GM10248 (cell line): Measurements from ENCODE around the gene HOXA1.
A peak's percentile ranks its signal among the peaks of the same experiment; 100 is the strongest.

Source experiments
- CTCF ChIA-PET: fragments of 300-600 bp; sonication (Branson Sonifier 250); formaldehyde crosslinking; extraction: SDS; loops from one replicate; lab custom pipeline; 2021; ENCODE audit warnings: antibody characterized with exemption; lab: Yijun Ruan, JAX
- POLR2A ChIA-PET: fragments of 350-650 bp; sonication (Branson Sonifier 250); formaldehyde crosslinking; extraction: SDS; loops from one replicate; lab custom pipeline; 2020; ENCODE audit warnings: antibody characterized with exemption; lab: Yijun Ruan, JAX
- DNase-seq: peaks from one replicate; pipeline ENCODE4 v3.0.0; 2012; ENCODE audit errors: extremely low spot score
- TF ChIP-seq, protein P1 (sequence below): IDR thresholded peaks from 2 replicates; pipeline ENCODE4 v1.5.1; 2012; ENCODE audit warnings: mild to moderate bottlenecking, low read depth; ENCODE audit errors: extremely low read depth, missing control alignments, control extremely low read depth

The HOXA1 gene

DNA sequence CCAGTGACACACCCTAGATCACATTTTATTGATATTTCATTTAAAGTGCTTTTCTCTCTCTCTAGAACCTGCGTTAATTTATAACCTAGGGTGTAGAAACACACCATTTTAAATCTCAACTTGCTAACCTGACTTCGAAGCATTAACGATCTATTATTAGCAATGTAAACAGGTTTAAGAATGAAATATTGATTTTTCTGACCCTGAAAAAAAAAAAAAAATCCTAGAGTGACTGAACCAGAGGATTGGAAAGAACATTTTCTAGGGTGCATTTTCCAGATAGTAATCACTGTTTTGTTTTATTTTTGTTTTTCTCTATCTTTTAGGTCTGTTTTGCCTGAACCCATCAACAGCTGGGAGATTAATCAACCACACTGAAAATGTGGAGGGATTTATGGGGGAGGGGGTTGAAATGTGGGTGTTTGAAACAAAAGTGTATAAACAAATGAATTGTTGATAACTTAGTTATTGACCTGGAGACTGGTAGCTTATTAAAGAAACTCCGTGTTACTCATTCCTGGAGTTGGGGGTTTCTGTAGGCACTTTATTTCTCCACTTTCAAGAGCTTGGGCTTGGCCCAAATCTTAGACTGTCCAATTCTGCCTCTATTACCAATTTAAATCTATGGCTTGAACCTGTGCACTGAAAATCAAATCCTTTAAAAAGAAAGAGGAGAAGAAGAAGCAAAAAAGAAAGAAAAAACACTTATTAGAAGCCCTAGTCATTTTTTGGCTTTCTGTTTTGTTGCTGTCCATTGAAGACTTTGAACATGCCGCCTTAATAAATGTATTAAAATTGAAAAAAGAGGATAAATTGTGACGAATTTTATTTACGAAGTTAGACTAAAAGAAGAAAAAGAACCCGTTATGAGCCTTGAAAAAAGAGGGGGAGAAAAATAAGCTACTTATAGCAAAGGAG, 3.9 kb upstream of the HOXA1 start:
- ChIA-PET POLR2A (no interaction called here), CTCF (interaction anchor here (1.4 to 1.7 kb wide), 2 partner anchors 9 to 21 kb away, joined by 3 to 4 read pairs; no protein-coding TSS in a partner anchor)
- TF ChIP-seq, protein P1, sequence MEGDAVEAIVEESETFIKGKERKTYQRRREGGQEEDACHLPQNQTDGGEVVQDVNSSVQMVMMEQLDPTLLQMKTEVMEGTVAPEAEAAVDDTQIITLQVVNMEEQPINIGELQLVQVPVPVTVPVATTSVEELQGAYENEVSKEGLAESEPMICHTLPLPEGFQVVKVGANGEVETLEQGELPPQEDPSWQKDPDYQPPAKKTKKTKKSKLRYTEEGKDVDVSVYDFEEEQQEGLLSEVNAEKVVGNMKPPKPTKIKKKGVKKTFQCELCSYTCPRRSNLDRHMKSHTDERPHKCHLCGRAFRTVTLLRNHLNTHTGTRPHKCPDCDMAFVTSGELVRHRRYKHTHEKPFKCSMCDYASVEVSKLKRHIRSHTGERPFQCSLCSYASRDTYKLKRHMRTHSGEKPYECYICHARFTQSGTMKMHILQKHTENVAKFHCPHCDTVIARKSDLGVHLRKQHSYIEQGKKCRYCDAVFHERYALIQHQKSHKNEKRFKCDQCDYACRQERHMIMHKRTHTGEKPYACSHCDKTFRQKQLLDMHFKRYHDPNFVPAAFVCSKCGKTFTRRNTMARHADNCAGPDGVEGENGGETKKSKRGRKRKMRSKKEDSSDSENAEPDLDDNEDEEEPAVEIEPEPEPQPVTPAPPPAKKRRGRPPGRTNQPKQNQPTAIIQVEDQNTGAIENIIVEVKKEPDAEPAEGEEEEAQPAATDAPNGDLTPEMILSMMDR, result no peak
- DNase-seq, result no peak

DNA sequence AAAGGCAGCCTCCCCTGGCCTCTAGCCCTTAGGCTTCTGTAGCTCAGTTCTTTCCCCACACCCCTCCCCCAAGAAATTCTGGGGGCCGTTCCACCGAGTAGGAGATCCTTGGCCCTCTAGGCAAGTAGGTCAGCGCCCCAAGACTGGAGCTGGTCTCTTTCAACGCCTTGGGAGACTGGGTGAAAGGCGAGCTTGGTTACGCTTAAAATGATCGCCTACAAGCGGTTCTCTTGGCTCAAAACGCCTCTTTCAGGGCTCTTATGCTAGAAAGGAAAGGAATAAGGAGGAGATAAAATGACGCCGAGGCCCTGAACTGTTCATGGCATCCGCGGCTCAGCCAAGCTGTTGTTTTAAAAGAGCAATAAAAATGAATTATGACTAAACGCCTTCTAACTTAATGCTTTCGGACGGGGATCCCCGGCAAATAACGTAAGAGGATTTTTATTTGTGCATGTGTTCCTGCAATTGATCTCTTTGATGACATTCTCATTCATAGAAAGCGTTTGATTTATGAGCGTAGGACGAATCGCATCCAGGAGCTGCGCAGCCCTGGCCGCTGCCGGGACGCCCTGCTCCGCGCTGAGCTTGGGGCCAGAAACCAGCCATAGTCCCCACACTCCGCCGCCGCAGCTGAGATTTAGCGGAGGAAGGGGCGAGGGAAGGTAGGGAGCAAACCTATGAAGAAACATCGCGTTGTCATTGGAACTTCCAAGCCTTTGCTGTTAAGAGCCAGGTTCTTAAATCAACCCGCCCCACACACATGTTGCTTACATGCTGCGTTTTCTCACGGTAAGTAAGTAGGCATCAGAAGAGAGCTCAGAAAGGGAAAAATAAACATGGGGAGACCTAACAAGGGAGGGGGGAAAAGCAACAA, 3.0 kb upstream of the HOXA1 start:
- ChIA-PET POLR2A (no interaction called here), CTCF (interaction anchor here (0.7 to 2.8 kb wide), 7 partner anchors 7 to 52 kb away, joined by 3 to 8 read pairs (median 3); no protein-coding TSS in a partner anchor)
- DNase-seq, result peak; percentile 10
- TF ChIP-seq, protein P1, result no peak

DNA sequence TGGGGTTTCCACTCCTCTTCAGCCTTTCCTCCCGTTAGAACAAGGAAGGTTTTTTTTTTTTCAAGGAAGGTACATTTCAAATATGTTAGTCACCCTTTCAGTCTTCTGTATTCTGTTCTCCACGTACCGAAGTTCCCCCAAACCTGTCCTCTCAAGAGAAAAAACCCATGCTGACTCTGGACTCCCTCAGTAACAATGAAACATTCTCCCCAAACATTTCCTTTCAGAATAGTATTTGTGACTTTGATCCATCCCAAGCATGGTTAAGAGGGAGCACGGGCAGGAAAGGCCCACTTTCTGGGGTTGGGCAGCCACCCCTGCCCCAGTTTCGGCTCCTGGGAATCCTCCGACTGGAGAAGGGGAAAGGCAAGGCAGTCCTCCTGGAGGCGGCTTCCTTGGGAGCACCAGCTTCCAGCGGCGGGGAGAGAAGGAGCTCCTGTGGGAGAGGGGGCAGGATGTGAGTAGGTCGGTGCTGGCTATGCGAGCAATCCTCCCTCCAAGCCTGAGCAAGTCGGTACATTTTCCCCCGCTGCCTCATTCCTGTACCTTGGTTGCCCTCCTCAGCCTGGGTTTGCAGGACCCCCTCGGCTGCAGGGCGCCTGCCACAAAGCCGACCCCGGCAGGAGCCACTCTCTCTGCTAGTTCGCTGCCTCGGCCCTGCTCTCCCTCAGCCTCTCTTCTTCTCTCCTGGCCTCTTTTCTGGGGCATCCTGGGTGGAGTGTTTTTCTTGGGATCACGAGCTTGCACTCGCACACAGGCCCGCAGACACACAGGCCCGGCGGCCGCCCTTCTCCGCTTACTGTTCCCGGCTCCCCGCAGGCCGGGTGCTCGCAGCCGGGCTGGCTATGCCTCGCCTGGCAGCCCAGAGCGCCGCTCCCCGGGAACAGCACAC, 2.1 kb upstream of the HOXA1 start:
- TF ChIP-seq, protein P1, result no peak
- ChIA-PET CTCF (interaction anchor here (0.7 to 2.8 kb wide), 9 partner anchors 8 to 415 kb away, joined by 3 to 8 read pairs (median 3); partner anchors contain the start of gene HOXA4), POLR2A (no interaction called here)
- no peak for DNase-seq

DNA sequence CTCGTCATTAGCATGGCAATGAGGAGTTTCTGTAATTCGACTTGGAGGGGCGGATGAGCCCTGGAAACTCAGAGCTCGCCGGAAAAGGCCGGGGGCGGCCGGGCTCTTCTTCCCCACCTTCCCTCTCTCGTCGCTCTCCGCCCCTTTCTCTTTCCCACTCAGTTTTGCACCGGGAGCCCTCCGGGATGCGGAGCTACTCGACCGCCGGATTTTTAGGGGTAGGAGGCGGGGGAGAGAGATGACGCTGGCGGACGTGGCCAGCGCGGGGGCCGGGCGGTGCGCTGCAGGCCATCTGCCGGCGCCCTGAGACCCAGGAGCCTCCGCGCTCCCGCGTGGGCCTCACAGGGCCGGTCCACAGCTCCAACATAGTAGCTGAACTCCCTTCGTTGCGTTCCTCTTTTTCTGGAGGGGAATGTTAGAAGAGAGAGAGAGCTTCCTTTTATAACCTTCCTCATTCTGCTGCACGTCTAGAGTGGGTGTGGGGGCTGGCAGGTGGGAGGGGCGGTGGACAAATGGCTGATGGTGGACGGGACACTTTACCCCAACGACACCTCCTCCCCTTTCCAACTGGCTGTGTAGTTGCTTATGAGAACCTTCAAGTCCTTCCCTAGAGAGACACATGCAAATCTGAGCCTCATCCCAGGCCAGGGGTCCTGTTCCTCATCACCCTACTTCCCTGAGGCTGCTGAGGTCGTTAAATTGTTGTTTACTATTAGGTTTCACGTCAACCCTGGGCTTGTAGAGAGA, 1.1 kb upstream of the HOXA1 start:
- CTCF ChIA-PET, result interaction anchor here (1.0 to 2.8 kb wide), 7 partner anchors 9 to 415 kb away, joined by 3 to 8 read pairs (median 4); partner anchors contain the start of gene HOXA4
- POLR2A ChIA-PET, result no interaction called here
- TF ChIP-seq, protein P1, result no peak
- no peak for DNase-seq

DNA sequence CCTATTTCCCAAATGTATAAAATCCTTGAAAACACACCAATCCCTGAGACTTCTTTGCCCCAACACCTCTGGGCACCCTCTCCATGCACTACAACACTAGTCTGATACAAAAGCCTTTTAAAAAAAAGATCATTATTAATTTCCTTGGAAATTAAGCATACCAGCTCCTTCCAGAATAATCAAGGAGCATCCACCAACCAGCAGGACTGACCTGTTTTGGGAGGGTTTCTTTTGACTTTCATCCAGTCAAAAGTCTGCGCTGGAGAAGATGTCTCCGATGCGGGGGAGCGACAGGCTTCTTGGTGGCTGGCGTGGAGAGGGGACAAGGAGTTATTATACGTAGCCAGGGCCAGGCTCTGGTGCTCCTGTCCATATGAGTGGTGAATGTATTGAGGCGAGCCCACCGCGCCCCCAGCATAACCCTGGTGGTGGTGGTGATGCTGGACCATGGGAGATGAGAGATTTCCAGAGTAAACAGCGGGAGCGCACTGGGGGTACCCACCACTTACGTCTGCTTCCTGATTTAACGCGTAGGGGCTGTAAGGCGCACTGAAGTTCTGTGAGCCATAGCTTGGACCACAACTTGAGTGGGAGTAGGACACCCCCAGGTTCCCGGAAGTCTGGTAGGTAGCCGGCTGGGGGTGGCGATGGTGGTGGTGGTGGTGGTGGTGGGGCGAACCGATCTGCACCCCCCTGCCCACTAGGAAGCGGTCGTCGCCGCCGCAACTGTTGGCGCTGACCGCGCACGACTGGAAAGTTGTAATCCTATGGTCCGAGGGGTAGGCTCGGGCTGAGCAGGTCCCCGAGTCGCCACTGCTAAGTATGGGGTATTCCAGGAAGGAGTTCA, 527 bp downstream of the HOXA1 start:
- TF ChIP-seq, protein P1, result no peak
- CTCF ChIA-PET, result interaction anchor here (2.1 to 2.8 kb wide), 3 partner anchors 11 to 13 kb away, joined by 7 to 13 read pairs (median 8); no protein-coding TSS in a partner anchor
- no peak for DNase-seq
- POLR2A ChIA-PET, result no interaction called here
